Keratinocyte (primary cell): ENCODE results near the gene DOCK7.

ENCODE experiments used
- EZH2 ChIP-seq: IDR thresholded peaks from one replicate; pipeline ENCODE4 v1.6.1; 2012; ENCODE audit warnings: inconsistent platforms, mild to moderate bottlenecking, low read length, moderate library complexity
- TF ChIP-seq, protein P1 (sequence below), 3 experiments: IDR thresholded peaks in 1 of 3; conservative IDR thresholded peaks in 1 of 3; optimal IDR thresholded peaks in 1 of 3; 2 replicates in 2 of 3; 3 replicates in 1 of 3; pipeline versions ENCODE3 to v1.5.1; 2011; ENCODE audit warnings: low read length in 3 of 3, mild to moderate bottlenecking in 3 of 3, moderate library complexity in 2 of 3, control low read depth in 1 of 3, inconsistent platforms in 1 of 3; ENCODE audit not compliant: insufficient read depth in 2 of 3; ENCODE audit errors: extremely low read depth in 1 of 3

DNA sequence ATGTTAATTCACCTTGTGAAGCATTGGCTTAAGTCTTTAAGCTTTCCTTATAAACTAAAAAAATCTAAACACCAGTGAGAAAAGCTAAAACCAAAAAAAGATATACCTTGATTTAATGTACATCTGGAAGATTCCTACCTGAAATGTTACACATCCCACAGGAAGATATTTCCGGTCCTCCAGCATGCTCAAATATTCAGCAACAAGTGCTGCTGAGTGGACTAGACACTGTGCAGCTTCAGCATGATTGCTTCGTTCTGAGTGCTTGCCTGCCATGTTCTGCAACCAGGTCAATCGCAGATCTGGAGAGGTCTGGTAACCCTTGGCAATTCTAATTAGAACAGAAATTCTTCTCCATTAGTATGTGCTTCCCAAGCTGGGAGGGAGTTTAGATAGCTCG, 194.0 kb downstream of the DOCK7 start:
- TF ChIP-seq, protein P1, sequence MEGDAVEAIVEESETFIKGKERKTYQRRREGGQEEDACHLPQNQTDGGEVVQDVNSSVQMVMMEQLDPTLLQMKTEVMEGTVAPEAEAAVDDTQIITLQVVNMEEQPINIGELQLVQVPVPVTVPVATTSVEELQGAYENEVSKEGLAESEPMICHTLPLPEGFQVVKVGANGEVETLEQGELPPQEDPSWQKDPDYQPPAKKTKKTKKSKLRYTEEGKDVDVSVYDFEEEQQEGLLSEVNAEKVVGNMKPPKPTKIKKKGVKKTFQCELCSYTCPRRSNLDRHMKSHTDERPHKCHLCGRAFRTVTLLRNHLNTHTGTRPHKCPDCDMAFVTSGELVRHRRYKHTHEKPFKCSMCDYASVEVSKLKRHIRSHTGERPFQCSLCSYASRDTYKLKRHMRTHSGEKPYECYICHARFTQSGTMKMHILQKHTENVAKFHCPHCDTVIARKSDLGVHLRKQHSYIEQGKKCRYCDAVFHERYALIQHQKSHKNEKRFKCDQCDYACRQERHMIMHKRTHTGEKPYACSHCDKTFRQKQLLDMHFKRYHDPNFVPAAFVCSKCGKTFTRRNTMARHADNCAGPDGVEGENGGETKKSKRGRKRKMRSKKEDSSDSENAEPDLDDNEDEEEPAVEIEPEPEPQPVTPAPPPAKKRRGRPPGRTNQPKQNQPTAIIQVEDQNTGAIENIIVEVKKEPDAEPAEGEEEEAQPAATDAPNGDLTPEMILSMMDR (optimal IDR thresholded peaks at IDR 0.05 in 1 of 3, IDR thresholded peaks at IDR 0.05 in 1 of 3, conservative IDR thresholded peaks at IDR 0.05 in 1 of 3; ENCODE audit: extremely low read depth in 1 of 3, insufficient read depth in 2 of 3, low read length in 3 of 3) = no peak
- TF ChIP-seq EZH2 = no peak
